ENCODE measurements around the gene PLCXD3. TPM values are rescaled to one million over a fixed set of nuclear protein-coding genes. Genes with fewer than 3 reads are reported as not detected.

The PLCXD3 gene
- total and polyA plus RNA-seq, 9 donors, result 18.7 to 69.5 (median 36.7) TPM

DNA sequence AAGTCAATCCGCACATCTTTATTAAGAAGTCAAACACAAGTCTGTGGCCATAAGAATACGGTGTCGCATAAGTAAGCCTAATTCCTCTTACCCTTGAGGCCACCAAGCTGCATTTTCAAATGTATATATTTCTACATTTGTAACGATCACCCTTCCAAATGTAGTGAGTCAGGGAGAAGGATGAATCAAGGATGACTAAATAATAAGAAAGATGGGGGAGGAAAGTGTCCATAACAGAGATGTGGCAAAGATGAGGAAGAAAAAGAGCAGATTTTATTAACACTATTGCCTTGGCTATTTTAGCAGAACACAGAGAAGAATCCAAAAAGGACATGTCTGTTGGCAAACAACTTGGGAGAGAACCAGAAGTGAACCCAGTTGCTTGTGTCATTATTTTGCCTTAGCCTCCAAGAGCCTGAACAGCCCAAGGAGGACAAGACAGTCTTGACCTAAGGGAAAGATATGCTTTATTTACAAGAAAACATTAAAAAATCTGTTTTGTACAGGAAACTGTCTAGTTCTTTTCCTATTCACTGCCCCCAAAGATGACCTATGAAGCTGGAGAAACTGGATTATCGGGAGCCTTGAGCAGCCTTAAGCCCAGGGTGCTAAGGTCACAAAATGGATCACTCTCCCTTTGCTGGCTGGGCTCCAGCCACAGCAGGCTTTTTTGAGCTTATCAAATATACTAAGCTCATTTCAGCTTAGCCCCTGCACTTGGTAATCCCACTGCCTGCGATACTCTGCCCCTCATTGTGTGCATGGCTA, 101.5 kb downstream of the PLCXD3 start:
- intact Hi-C loops (cut with DNase I), result no loop called here
- Histone ChIP-seq H3K27me3 (no peaks in the 10 kb centered on the region), H3K9me3 (no peaks in the 10 kb centered on the region), H3K4me3 (no peak overlapping the region), H3K27ac (peak overlapping the region in 1 of 2 donors; percentile 1), H3K36me3 (no peaks in the 10 kb centered on the region), H3K4me1 (ENCODE audit: insufficient read depth) (peaks cover 7% of the 10 kb centered on the region)
- no peak for TF ChIP-seq POLR2A (IDR thresholded peaks at IDR 0.05)
- TF ChIP-seq EP300 (IDR thresholded peaks at IDR 0.05), result no peak
- TF ChIP-seq CTCF (IDR thresholded peaks at IDR 0.05), result no peak
- peak in 1 of 5 donors; percentile 43 for DNase-seq
- 74 to 81% (median 78%) methylated on average over 6 of the region's 6 CpGs for WGBS, 3 donors

GRCh38 chr5:41406936-41407335, 103.5 kb downstream of the PLCXD3 start:
- no peak overlapping the region for H3K27ac ChIP-seq
- peaks cover 5% of the 10 kb centered on the region for H3K4me1 ChIP-seq (ENCODE audit: insufficient read depth)
- TF ChIP-seq POLR2A (IDR thresholded peaks at IDR 0.05), result no peak
- TF ChIP-seq EP300 (IDR thresholded peaks at IDR 0.05), result no peak
- no peak for TF ChIP-seq CTCF (IDR thresholded peaks at IDR 0.05)
- H3K9me3 ChIP-seq, result no peaks in the 10 kb centered on the region
- no peak for DNase-seq
- H3K4me3 ChIP-seq, result no peak overlapping the region
- H3K36me3 ChIP-seq, result no peaks in the 10 kb centered on the region
- 85 to 97% (median 94%) methylated on average over 1 of the region's 1 CpG for WGBS, 3 donors
- H3K27me3 ChIP-seq, result no peaks in the 10 kb centered on the region
- intact Hi-C loops (cut with DNase I), result no loop called here

GRCh38 chr5:41406424-41406823, 104.0 kb downstream of the PLCXD3 start:
- no peaks in the 10 kb centered on the region for H3K27me3 ChIP-seq
- H3K9me3 ChIP-seq, result no peaks in the 10 kb centered on the region
- no peak for TF ChIP-seq EP300 (IDR thresholded peaks at IDR 0.05)
- no peak overlapping the region for H3K27ac ChIP-seq
- H3K36me3 ChIP-seq, result no peaks in the 10 kb centered on the region
- DNase-seq, result no peak
- intact Hi-C loops (cut with DNase I), result no loop called here
- peaks cover 5% of the 10 kb centered on the region for H3K4me1 ChIP-seq (ENCODE audit: insufficient read depth)
- no peak overlapping the region for H3K4me3 ChIP-seq
- 97 to 100% (median 98%) methylated on average over 1 of the region's 1 CpG for WGBS, 3 donors

- no peaks in the 10 kb centered on the region for H3K27me3 ChIP-seq
- intact Hi-C loops (cut with DNase I), result no loop called here
Observed at GRCh38 chr5:41404757-41405156, 105.6 kb downstream of the PLCXD3 start.

More at GRCh38 chr5:41404757-41405156, 105.6 kb downstream of the PLCXD3 start:
- Histone ChIP-seq H3K9me3 (no peaks in the 10 kb centered on the region), H3K36me3 (no peaks in the 10 kb centered on the region), H3K4me3 (no peak overlapping the region), H3K4me1 (ENCODE audit: insufficient read depth) (peaks cover 5% of the 10 kb centered on the region), H3K27ac (no peak overlapping the region)
- no peak for DNase-seq
- TF ChIP-seq POLR2A (IDR thresholded peaks at IDR 0.05) (no peak), CTCF (IDR thresholded peaks at IDR 0.05) (no peak), EP300 (IDR thresholded peaks at IDR 0.05) (no peak)
